Measurements from ENCODE around the gene MAN1C1.

The MAN1C1 gene

DNA sequence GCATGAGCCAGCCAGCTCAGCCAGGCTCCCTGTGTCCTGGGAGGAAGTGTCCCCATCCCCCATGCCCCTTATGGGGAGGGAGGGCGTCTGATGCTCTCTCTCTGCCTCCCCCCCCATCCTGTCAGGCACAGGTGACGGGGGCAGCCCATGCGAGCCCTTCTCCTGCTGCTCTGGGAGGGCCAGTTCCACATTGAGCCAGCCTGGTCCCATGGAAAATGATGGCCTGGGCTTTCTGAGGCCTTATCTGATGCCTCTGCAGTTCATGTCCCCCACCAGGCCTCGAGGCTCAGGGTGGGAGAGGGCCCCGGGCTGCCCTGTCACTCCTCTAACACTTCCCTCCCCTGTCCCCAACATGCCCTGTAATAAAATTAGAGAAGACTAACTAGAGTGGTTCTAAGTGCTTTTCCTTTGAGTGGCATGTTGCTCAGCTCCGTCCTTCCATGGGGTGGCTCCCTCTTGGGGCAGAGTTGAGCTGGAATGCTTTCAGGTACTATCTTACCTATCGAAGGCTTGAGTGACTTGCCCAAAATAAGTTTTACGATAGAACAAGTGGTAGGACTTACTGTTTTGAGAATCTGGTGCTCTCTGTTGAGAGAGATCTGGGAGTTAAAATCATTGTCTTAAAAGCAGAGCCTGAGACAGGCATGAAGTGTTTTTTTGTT is 201.4 kb downstream of the MAN1C1 start:
- DNase-seq (ENCODE audit: low read depth) = no peak

- no peak for DNase-seq (ENCODE audit: low read depth)
Measured at GRCh38 chr1:25818569-25818968, 202.0 kb downstream of the MAN1C1 start.

GRCh38 chr1:25819491-25820246 is 203.1 kb downstream of the MAN1C1 start, which contains the start of gene MTFR1L:
Gene MTFR1L (plus strand): TSS chr1:25819954. CDS start chr1:25823105, 3,151 bp downstream.
- DNase-seq (ENCODE audit: low read depth) = peak; percentile 80

- DNase-seq (ENCODE audit: low read depth) = peak; percentile 75
Measured at GRCh38 chr1:25820247-25821111, 203.9 kb downstream of the MAN1C1 start.

- DNase-seq (ENCODE audit: low read depth) = peak; percentile 17
Measured at GRCh38 chr1:25821112-25821476, 204.5 kb downstream of the MAN1C1 start.

- DNase-seq (ENCODE audit: low read depth) = peak; percentile 36
Measured at GRCh38 chr1:25821630-25822091, 205.1 kb downstream of the MAN1C1 start.

- DNase-seq (ENCODE audit: low read depth) = peak; percentile 29
Measured at GRCh38 chr1:25825605-25826004, 209.0 kb downstream of the MAN1C1 start.

DNA sequence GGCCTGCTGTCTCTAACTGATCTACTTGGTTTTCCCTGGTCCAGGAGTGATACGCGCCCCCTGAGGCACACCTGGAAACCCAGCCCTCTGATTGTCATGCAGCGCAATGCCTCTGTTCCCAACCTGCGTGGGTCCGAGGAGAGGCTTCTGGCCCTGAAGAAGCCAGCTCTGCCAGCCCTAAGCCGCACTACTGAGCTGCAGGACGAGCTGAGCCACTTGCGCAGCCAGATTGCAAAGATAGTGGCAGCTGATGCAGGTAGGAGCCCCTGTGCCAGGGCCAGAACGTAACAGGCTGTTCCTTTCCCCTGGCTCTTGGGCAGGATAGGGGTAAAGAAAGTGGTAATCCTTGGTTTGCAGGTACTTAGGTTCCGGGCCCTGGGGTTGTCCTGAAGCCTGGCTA is 210.0 kb downstream of the MAN1C1 start:
- DNase-seq (ENCODE audit: low read depth) = no peak

- no peak for DNase-seq (ENCODE audit: low read depth)
Measured at GRCh38 chr1:25828491-25828890, 211.9 kb downstream of the MAN1C1 start.

DNA sequence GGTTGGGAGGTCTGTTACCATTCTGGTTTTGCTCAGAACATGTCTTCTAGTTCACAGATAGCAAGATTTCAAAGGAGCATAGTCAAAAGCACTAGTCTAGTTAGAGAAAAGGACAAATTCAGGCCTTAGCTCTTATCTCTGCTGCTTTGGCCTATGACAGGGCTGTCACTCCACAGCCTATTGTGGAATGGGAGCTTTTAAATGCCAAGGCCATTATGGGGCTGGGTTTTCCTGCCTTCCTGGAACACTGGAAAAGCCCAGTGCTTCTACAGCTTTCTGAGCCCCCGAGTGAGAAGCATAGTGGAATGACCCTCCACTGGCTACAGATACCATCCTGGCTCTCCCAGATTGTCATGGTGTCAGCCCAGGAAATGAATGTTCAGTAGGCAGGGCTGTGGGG is 212.5 kb downstream of the MAN1C1 start:
- no peak for DNase-seq (ENCODE audit: low read depth)

DNA sequence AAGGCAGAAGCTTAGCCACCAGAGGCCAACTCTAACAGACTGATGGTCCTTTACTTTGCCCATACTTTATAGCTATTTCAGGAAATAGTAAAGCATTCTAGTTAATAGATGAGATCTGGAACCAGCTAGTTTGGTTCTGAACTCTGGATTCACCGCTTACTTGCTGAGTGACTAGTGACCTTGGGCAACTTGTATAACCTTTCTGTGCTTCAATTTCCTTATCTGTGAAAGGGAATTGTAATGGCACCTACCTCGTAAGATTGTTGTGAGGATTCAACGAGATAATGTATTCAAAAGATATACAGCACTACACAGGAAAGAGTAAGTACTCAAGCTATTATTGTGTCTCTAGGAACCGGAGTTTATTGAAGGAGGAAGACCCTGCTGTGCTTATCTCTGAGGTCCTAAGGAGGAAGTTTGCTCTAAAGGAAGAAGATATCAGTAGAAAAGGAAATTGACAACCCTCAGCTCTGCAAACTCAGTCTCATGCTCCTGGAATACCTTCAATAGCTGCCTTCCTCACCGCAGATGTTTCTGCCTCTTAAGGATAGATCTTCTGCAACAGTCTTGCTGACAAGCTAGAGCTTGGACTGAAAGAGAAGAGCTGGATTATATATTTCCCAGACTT is 215.1 kb downstream of the MAN1C1 start:
- no peak for DNase-seq (ENCODE audit: low read depth)

GRCh38 chr1:25832336-25833037 is 215.9 kb downstream of the MAN1C1 start:
- DNase-seq (ENCODE audit: low read depth) = peak; percentile 64

DNA sequence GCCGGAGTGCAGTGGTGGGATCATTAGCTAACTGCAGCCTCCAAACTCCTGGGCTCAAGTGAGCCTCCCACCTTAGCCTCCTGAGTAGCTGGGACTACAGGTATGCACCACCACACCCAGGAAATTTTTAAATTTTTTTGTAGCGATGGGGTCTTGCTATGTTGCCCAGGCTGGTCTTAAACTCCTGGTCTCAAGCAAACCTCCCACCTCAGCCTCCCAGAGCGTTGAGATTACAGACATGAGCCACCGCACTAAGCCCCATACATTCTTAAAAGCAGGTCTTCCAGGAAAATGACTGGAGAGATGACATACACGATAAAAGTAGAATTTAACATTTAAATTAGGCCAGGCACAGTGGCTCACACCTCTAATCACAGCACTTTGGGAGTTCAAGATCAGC is 216.6 kb downstream of the MAN1C1 start:
- no peak for DNase-seq (ENCODE audit: low read depth)

Measured in ELR (cell line).